ENCODE measurements around the gene WLS. TPM values are rescaled to one million over a fixed set of nuclear protein-coding genes. Genes with fewer than 3 reads are reported as not detected.
A peak's percentile ranks its signal among the peaks of the same experiment; 100 is the strongest.
"Not testable (repeated sequence)": the region's sequence is repeated elsewhere in the genome, so short reads cannot be mapped to it uniquely, and the experiment has no call there.

Gene WLS
- total and polyA plus RNA-seq, 2 donors (not counting 1 experiment from before 2014, with no cell fraction given) = 156 to 269 TPM

- no peaks in the 10 kb centered on the region for H3K4me1 ChIP-seq (ENCODE audit: control insufficient read depth, extremely low read depth, insufficient read depth, low read length)
- H3K36me3 ChIP-seq (ENCODE audit: control insufficient read depth, insufficient read depth, low read length) = peaks cover 12% of the 10 kb centered on the region
- no peak for TF ChIP-seq EZH2 (IDR thresholded peaks at IDR 0.05; ENCODE audit: low read length, missing control alignments)
- TF ChIP-seq, protein P1, sequence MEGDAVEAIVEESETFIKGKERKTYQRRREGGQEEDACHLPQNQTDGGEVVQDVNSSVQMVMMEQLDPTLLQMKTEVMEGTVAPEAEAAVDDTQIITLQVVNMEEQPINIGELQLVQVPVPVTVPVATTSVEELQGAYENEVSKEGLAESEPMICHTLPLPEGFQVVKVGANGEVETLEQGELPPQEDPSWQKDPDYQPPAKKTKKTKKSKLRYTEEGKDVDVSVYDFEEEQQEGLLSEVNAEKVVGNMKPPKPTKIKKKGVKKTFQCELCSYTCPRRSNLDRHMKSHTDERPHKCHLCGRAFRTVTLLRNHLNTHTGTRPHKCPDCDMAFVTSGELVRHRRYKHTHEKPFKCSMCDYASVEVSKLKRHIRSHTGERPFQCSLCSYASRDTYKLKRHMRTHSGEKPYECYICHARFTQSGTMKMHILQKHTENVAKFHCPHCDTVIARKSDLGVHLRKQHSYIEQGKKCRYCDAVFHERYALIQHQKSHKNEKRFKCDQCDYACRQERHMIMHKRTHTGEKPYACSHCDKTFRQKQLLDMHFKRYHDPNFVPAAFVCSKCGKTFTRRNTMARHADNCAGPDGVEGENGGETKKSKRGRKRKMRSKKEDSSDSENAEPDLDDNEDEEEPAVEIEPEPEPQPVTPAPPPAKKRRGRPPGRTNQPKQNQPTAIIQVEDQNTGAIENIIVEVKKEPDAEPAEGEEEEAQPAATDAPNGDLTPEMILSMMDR (conservative IDR thresholded peaks at IDR 0.05 in 1 of 2, IDR thresholded peaks at IDR 0.05 in 1 of 2; ENCODE audit: low read depth in 1 of 2, low read length in 2 of 2) = peak; percentile 6 to 26
- no peak overlapping the region for H3K4me3 ChIP-seq (replicated peaks in 1 of 4; ENCODE audit: control extremely low read depth in 1 of 4, insufficient read depth in 1 of 4, low read depth in 3 of 4, low read length in 4 of 4)
- no peak overlapping the region for H3K27ac ChIP-seq (ENCODE audit: insufficient read depth, low read length)
- H3K9me3 ChIP-seq (ENCODE audit: control insufficient read depth, insufficient read depth, low read depth, low read length) = no peaks in the 10 kb centered on the region
- DNase-seq (ENCODE audit: low read depth in 2 of 2) = no peak
- H2AFZ ChIP-seq (ENCODE audit: low read length) = no peak overlapping the region
- no peaks in the 10 kb centered on the region for H4K20me1 ChIP-seq (ENCODE audit: control insufficient read depth, extremely low read depth, insufficient read depth, low read length)
- H3K9ac ChIP-seq (ENCODE audit: insufficient read depth, low read length) = no peak overlapping the region
- no peak overlapping the region for H3K4me2 ChIP-seq (ENCODE audit: extremely low read depth, insufficient read depth, low read length)
- H3K27me3 ChIP-seq (ENCODE audit: control insufficient read depth, insufficient read depth, low read length) = no peaks in the 10 kb centered on the region
- peaks cover 13% of the 10 kb centered on the region for H3K79me2 ChIP-seq (ENCODE audit: control insufficient read depth, insufficient read depth, low read length)
These were observed 69.6 kb downstream of the WLS start for GRCh38 chr1:68162761-68163160.

DNA sequence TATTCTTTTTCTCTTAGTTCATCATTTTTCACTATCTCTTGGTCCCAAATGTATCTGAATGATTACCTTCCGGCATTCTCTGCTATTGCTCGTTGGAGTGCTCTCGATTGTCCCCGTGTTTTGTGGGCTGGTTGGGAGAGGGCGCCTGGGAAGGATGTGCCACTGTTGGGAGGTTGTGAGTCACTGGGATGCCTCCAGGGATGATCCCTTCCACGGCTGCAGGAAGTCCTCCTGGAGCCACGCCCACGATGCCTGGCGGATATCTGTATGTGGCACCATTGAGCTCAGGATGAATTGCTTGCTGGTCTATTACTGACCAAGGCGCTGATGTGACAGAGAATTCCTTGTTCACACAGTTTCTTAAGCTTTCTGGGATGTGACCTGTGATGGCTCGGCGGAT lies 70.7 kb downstream of the WLS start:
- H2AFZ ChIP-seq (ENCODE audit: low read length); H3K4me2 ChIP-seq (ENCODE audit: extremely low read depth, insufficient read depth, low read length); H3K27me3 ChIP-seq (ENCODE audit: control insufficient read depth, insufficient read depth, low read length); H3K4me3 ChIP-seq (replicated peaks in 1 of 4; ENCODE audit: control extremely low read depth in 1 of 4, insufficient read depth in 1 of 4, low read depth in 3 of 4, low read length in 4 of 4); H3K9me3 ChIP-seq (ENCODE audit: control insufficient read depth, insufficient read depth, low read depth, low read length); H3K9ac ChIP-seq (ENCODE audit: insufficient read depth, low read length); H3K4me1 ChIP-seq (ENCODE audit: control insufficient read depth, extremely low read depth, insufficient read depth, low read length); DNase-seq (ENCODE audit: low read depth in 2 of 2); H4K20me1 ChIP-seq (ENCODE audit: control insufficient read depth, extremely low read depth, insufficient read depth, low read length); H3K27ac ChIP-seq (ENCODE audit: insufficient read depth, low read length): not testable (repeated sequence)
- H3K36me3 ChIP-seq (ENCODE audit: control insufficient read depth, insufficient read depth, low read length) = peaks cover 14% of the 10 kb centered on the region
- H3K79me2 ChIP-seq (ENCODE audit: control insufficient read depth, insufficient read depth, low read length) = peaks cover 13% of the 10 kb centered on the region

GRCh38 chr1:68160935-68161334 lies 71.4 kb downstream of the WLS start:
- not testable (repeated sequence) for H3K4me1 ChIP-seq (ENCODE audit: control insufficient read depth, extremely low read depth, insufficient read depth, low read length); H3K9me3 ChIP-seq (ENCODE audit: control insufficient read depth, insufficient read depth, low read depth, low read length); H3K4me2 ChIP-seq (ENCODE audit: extremely low read depth, insufficient read depth, low read length); H2AFZ ChIP-seq (ENCODE audit: low read length); H3K27me3 ChIP-seq (ENCODE audit: control insufficient read depth, insufficient read depth, low read length); DNase-seq (ENCODE audit: low read depth in 2 of 2); H3K4me3 ChIP-seq (replicated peaks in 1 of 4; ENCODE audit: control extremely low read depth in 1 of 4, insufficient read depth in 1 of 4, low read depth in 3 of 4, low read length in 4 of 4); H3K27ac ChIP-seq (ENCODE audit: insufficient read depth, low read length); H4K20me1 ChIP-seq (ENCODE audit: control insufficient read depth, extremely low read depth, insufficient read depth, low read length); H3K9ac ChIP-seq (ENCODE audit: insufficient read depth, low read length)
- peaks cover 13% of the 10 kb centered on the region for H3K79me2 ChIP-seq (ENCODE audit: control insufficient read depth, insufficient read depth, low read length)
- H3K36me3 ChIP-seq (ENCODE audit: control insufficient read depth, insufficient read depth, low read length) = peaks cover 16% of the 10 kb centered on the region

GRCh38 chr1:68160021-68160420 lies 72.3 kb downstream of the WLS start:
- H4K20me1 ChIP-seq (ENCODE audit: control insufficient read depth, extremely low read depth, insufficient read depth, low read length) = no peaks in the 10 kb centered on the region

More at GRCh38 chr1:68160021-68160420, 72.3 kb downstream of the WLS start:
- peaks cover 16% of the 10 kb centered on the region for H3K36me3 ChIP-seq (ENCODE audit: control insufficient read depth, insufficient read depth, low read length)
- DNase-seq (ENCODE audit: low read depth in 2 of 2) = no peak
- H3K9me3 ChIP-seq (ENCODE audit: control insufficient read depth, insufficient read depth, low read depth, low read length) = no peaks in the 10 kb centered on the region
- H3K4me3 ChIP-seq (replicated peaks in 1 of 4; ENCODE audit: control extremely low read depth in 1 of 4, insufficient read depth in 1 of 4, low read depth in 3 of 4, low read length in 4 of 4) = no peak overlapping the region
- no peak overlapping the region for H3K4me2 ChIP-seq (ENCODE audit: extremely low read depth, insufficient read depth, low read length)
- H3K9ac ChIP-seq (ENCODE audit: insufficient read depth, low read length) = no peak overlapping the region
- H3K27me3 ChIP-seq (ENCODE audit: control insufficient read depth, insufficient read depth, low read length) = no peaks in the 10 kb centered on the region
- H3K27ac ChIP-seq (ENCODE audit: insufficient read depth, low read length) = no peak overlapping the region
- no peaks in the 10 kb centered on the region for H3K4me1 ChIP-seq (ENCODE audit: control insufficient read depth, extremely low read depth, insufficient read depth, low read length)
- peaks cover 7% of the 10 kb centered on the region for H3K79me2 ChIP-seq (ENCODE audit: control insufficient read depth, insufficient read depth, low read length)
- TF ChIP-seq, protein P1 (conservative IDR thresholded peaks at IDR 0.05 in 1 of 2, IDR thresholded peaks at IDR 0.05 in 1 of 2; ENCODE audit: low read depth in 1 of 2, low read length in 2 of 2) = no peak
- TF ChIP-seq EZH2 (IDR thresholded peaks at IDR 0.05; ENCODE audit: low read length, missing control alignments) = no peak
- no peak overlapping the region for H2AFZ ChIP-seq (ENCODE audit: low read length)

Measured in fibroblast of lung (primary cell).